Endodermal cell (in vitro differentiated cells): ENCODE measurements around the gene DVL3. TPM values are rescaled to one million over a fixed set of nuclear protein-coding genes. Genes with fewer than 3 reads are reported as not detected.

Experiments used
- DNase-seq: peaks from one replicate; pipeline ENCODE4 v3.0.0-alpha.2; 2017
- H3K27ac ChIP-seq: 2 replicates; pipeline ENCODE4 v1.5.1; 2013; ENCODE audit warnings: mild to moderate bottlenecking, low read depth, low read length, moderate library complexity
- H3K27me3 ChIP-seq: 2 replicates; pipeline ENCODE4 v1.6.1; 2013; ENCODE audit warnings: mild to moderate bottlenecking, low read length, moderate library complexity; ENCODE audit not compliant: insufficient read depth, control insufficient read depth, poor library complexity, severe bottlenecking
- H3K36me3 ChIP-seq: 2 replicates; pipeline ENCODE4 v1.7.0; 2013; ENCODE audit warnings: mild to moderate bottlenecking, low read length, moderate library complexity; ENCODE audit not compliant: control insufficient read depth, insufficient read depth
- H3K4me1 ChIP-seq: one replicate; pipeline ENCODE4 v1.7.0; 2013; ENCODE audit warnings: low read length; ENCODE audit not compliant: control insufficient read depth, insufficient read depth
- H3K4me3 ChIP-seq: 2 replicates; pipeline ENCODE4 v1.5.1; 2013; ENCODE audit warnings: mild to moderate bottlenecking, low read length, moderate library complexity
- H3K9ac ChIP-seq: 2 replicates; pipeline ENCODE4 v1.6.1; 2013; ENCODE audit warnings: mild to moderate bottlenecking, low read length, moderate library complexity; ENCODE audit not compliant: poor library complexity, severe bottlenecking; ENCODE audit errors: extremely low read depth
- H3K9me3 ChIP-seq: 2 replicates; pipeline ENCODE4 v1.6.1; 2013; ENCODE audit warnings: mild to moderate bottlenecking, low read length, moderate library complexity; ENCODE audit not compliant: control insufficient read depth
- H3K27ac Mint-ChIP-seq: 2 replicates; pipeline ENCODE4 v1.8.0; 2020; ENCODE audit warnings: mixed read lengths
- H3K27me3 Mint-ChIP-seq: 2 replicates; pipeline ENCODE4 v1.8.0; 2021; ENCODE audit warnings: mild to moderate bottlenecking, mixed read lengths; ENCODE audit not compliant: insufficient read depth
- H3K36me3 Mint-ChIP-seq: 2 replicates; pipeline ENCODE4 v1.8.0; 2020; ENCODE audit warnings: low read depth, mixed read lengths
- H3K4me1 Mint-ChIP-seq: 2 replicates; pipeline ENCODE4 v1.8.0; 2020; ENCODE audit warnings: mixed read lengths
- H3K4me3 Mint-ChIP-seq: 2 replicates; pipeline ENCODE4 v1.8.0; 2020; ENCODE audit warnings: mild to moderate bottlenecking, moderate library complexity, mixed read lengths
- H3K9me3 Mint-ChIP-seq: 2 replicates; pipeline ENCODE4 v1.8.0; 2020; ENCODE audit warnings: mild to moderate bottlenecking, mixed read lengths
- CTCF ChIP-seq: fragments of 200-600 bp; sonication (generic); conservative IDR thresholded peaks from 2 replicates; pipeline ENCODE4 v1.5.0; 2021; ENCODE audit warnings: antibody characterized with exemption, mild to moderate bottlenecking
- WGBS, 2 experiments: methylation state at CpG; one replicate each; pipeline versions ENCODE4 v1.1.5 to v1.1.7; 2013; ENCODE audit warnings: missing lambda C conversion rate in 2 of 2, mixed read lengths in 1 of 2; ENCODE audit not compliant: insufficient coverage in 1 of 2, insufficient read length in 1 of 2; 5-methylcytosine and 5-hydroxymethylcytosine counted together
- total RNA-seq, 2 donors: library from RNA; stranded (reverse); fragmentation: NEBNext Ultra II Directional in 1 of 2; extraction: Animal tissue kit (Norgen Biotek cat#: 25700) in 1 of 2; gene quantifications; 2 replicates in 1 of 2; 3 replicates in 1 of 2; pipeline ENCODE4 v1.2.1, GENCODE V29; 2021

The DVL3 gene
- total RNA-seq, 2 donors from 2014 or later, result 90.5 to 95.1 TPM

- H3K27me3 ChIP-seq, result no peaks in the 10 kb centered on the region
- no peak overlapping the region for H3K4me3 ChIP-seq
- Mint-ChIP-seq H3K27me3 (no peaks in the 10 kb centered on the region), H3K4me1 (peaks cover 22% of the 10 kb centered on the region), H3K27ac (peak overlapping the region; percentile 99), H3K36me3 (peaks cover 64% of the 10 kb centered on the region), H3K9me3 (no peaks in the 10 kb centered on the region), H3K4me3 (peak overlapping the region; percentile 98)
- no peak overlapping the region for H3K27ac ChIP-seq
- H3K9ac ChIP-seq, result no peak overlapping the region
- no peak for TF ChIP-seq CTCF
- peaks cover 15% of the 10 kb centered on the region for H3K4me1 ChIP-seq
- DNase-seq, result no peak
- no peaks in the 10 kb centered on the region for H3K9me3 ChIP-seq
- H3K36me3 ChIP-seq, result peaks cover 68% of the 10 kb centered on the region
- 95 to 99% methylated on average over 11 to 13 of the region's 13 CpGs for WGBS, 2 experiments
These were observed 23.5 kb downstream of the DVL3 start for GRCh38 chr3:184178521-184179138.

DNA sequence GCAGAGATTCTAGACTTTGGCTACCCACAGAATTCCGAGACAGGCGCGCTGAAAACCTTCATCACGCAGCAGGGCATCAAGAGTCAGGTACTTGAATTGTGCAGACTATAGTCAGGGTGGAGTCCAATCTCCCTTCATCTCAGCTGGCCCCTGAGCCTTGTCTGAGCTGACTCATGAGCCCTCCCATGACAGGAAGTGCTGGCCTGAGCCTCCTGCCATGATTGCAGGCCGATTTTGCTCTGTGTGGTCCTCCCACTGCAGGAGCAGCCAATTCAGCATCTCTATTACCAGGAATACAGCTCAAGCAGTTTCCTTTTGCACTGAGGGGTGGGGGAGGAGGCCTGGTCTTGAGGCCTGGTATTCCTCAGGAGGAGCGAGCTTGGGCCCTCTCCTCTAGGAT, 25.0 kb downstream of the DVL3 start:
- 97% methylated on average over 4 to 6 of the region's 6 CpGs for WGBS, 2 experiments
- H3K36me3 Mint-ChIP-seq, result peaks cover 75% of the 10 kb centered on the region
- H3K4me3 Mint-ChIP-seq, result no peak overlapping the region
- Histone ChIP-seq H3K9me3 (no peaks in the 10 kb centered on the region), H3K9ac (no peak overlapping the region), H3K36me3 (peaks cover 82% of the 10 kb centered on the region), H3K27me3 (no peaks in the 10 kb centered on the region), H3K4me1 (peaks cover 15% of the 10 kb centered on the region), H3K27ac (no peak overlapping the region), H3K4me3 (no peak overlapping the region)
- peaks cover 35% of the 10 kb centered on the region for H3K4me1 Mint-ChIP-seq
- no peaks in the 10 kb centered on the region for H3K27me3 Mint-ChIP-seq
- no peak for TF ChIP-seq CTCF
- DNase-seq, result no peak
- H3K27ac Mint-ChIP-seq, result no peak overlapping the region
- no peaks in the 10 kb centered on the region for H3K9me3 Mint-ChIP-seq

DNA sequence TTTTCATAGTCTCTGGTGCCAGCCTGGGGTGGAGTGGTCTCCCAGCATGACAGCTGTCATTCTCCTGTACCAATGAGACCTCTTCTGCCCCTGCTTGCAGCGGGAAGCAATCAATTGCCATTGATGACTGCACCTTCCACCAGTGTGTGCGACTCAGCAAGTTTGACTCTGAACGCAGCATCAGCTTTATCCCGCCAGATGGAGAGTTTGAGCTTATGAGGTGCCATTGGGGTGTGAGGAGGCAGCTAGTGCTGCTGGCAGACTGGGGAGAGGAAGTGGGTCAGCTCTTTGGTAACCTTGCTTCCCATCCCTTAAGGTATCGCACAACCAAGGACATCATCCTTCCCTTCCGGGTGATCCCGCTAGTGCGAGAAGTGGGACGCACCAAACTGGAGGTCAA, 26.4 kb downstream of the DVL3 start:
- no peak for TF ChIP-seq CTCF
- Mint-ChIP-seq H3K4me1 (peaks cover 39% of the 10 kb centered on the region), H3K4me3 (no peak overlapping the region), H3K36me3 (peaks cover 75% of the 10 kb centered on the region), H3K9me3 (no peaks in the 10 kb centered on the region), H3K27ac (no peak overlapping the region), H3K27me3 (no peaks in the 10 kb centered on the region)
- H3K27me3 ChIP-seq, result no peaks in the 10 kb centered on the region
- WGBS, 2 experiments, result 97 to 98% methylated on average over 6 to 9 of the region's 9 CpGs
- H3K36me3 ChIP-seq, result peaks cover 82% of the 10 kb centered on the region
- no peak overlapping the region for H3K9ac ChIP-seq
- no peaks in the 10 kb centered on the region for H3K9me3 ChIP-seq
- peaks cover 15% of the 10 kb centered on the region for H3K4me1 ChIP-seq
- no peak for DNase-seq
- no peak overlapping the region for H3K27ac ChIP-seq
- H3K4me3 ChIP-seq, result no peak overlapping the region
